Mesendoderm (in vitro differentiated cells): Measurements from ENCODE around the gene ANXA10.

ENCODE experiments used
- DNase-seq: peaks from one replicate; pipeline ENCODE4 v3.0.0; 2013
- H2AK5ac ChIP-seq: 2 replicates; pipeline ENCODE4 v1.6.1; 2013; ENCODE audit warnings: low read length, inconsistent platforms
- H2BK120ac ChIP-seq: 2 replicates; pipeline ENCODE4 v1.6.1; 2013; ENCODE audit warnings: low read depth, mild to moderate bottlenecking, low read length, moderate library complexity, mixed read lengths
- H2BK15ac ChIP-seq: replicated peaks from 2 replicates; pipeline ENCODE4 v1.6.1; 2013; ENCODE audit warnings: low read depth, mild to moderate bottlenecking, moderate library complexity
- H2BK5ac ChIP-seq: 2 replicates; pipeline ENCODE4 v1.6.1; 2013; ENCODE audit warnings: low read length, inconsistent platforms
- H3K18ac ChIP-seq: 2 replicates; pipeline ENCODE4 v1.6.1; 2013; ENCODE audit warnings: mild to moderate bottlenecking, low read length, mixed read lengths
- H3K23ac ChIP-seq: one replicate; pipeline ENCODE4 v1.6.1; 2013; ENCODE audit warnings: low read length
- H3K27ac ChIP-seq: 2 replicates; pipeline ENCODE4 v1.5.1; 2013; ENCODE audit warnings: low read depth, mild to moderate bottlenecking, inconsistent platforms, low read length, moderate library complexity
- H3K27me3 ChIP-seq: 2 replicates; pipeline ENCODE4 v1.6.1; 2013; ENCODE audit warnings: low read length, control low read depth, mild to moderate bottlenecking, inconsistent platforms; ENCODE audit not compliant: insufficient read depth, poor library complexity
- H3K36me3 ChIP-seq: 2 replicates; pipeline ENCODE4 v1.6.1; 2013; ENCODE audit warnings: low read length, inconsistent platforms; ENCODE audit not compliant: control insufficient read depth, insufficient read depth
- H3K4ac ChIP-seq: one replicate; pipeline ENCODE4 v1.6.1; 2013; ENCODE audit warnings: low read depth, mild to moderate bottlenecking, low read length, moderate library complexity
- H3K4me1 ChIP-seq: 2 replicates; pipeline ENCODE4 v1.6.1; 2013; ENCODE audit warnings: low read depth, low read length, inconsistent platforms; ENCODE audit not compliant: control insufficient read depth
- H3K4me2 ChIP-seq: 2 replicates; pipeline ENCODE4 v1.6.1; 2013; ENCODE audit warnings: low read length
- H3K4me3 ChIP-seq: 2 replicates; pipeline ENCODE4 v1.5.1; 2013; ENCODE audit warnings: mild to moderate bottlenecking, low read length
- H3K56ac ChIP-seq: one replicate; pipeline ENCODE4 v1.6.1; 2013; ENCODE audit warnings: low read length
- H3K79me1 ChIP-seq: 2 replicates; pipeline ENCODE4 v1.6.1; 2013; ENCODE audit warnings: low read length, inconsistent platforms
- H3K79me2 ChIP-seq: 2 replicates; pipeline ENCODE4 v1.6.1; 2013; ENCODE audit warnings: mild to moderate bottlenecking, low read length; ENCODE audit not compliant: control insufficient read depth, insufficient read depth
- H3K9ac ChIP-seq: 2 replicates; pipeline ENCODE4 v1.6.1; 2013; ENCODE audit warnings: low read length, inconsistent platforms
- H4K5ac ChIP-seq: one replicate; pipeline ENCODE4 v1.6.1; 2013; ENCODE audit warnings: low read length
- H4K8ac ChIP-seq: one replicate; pipeline ENCODE4 v1.6.1; 2013; ENCODE audit warnings: low read depth, mild to moderate bottlenecking, control low read depth, low read length, moderate library complexity
- WGBS: extraction: QIAGEN DNeasy Blood & Tissue Kit; methylation state at CpG from one replicate; pipeline ENCODE4 v1.1.7; 2013; ENCODE audit warnings: low lambda C conversion rate, missing lambda C conversion rate; ENCODE audit not compliant: insufficient coverage; ENCODE audit errors: extremely low coverage; 5-methylcytosine and 5-hydroxymethylcytosine counted together

ANXA10 gene

GRCh38 chr4:168188754-168189153 is 96.4 kb downstream of the ANXA10 start:
- H2BK5ac ChIP-seq, result no peak overlapping the region
- no peak overlapping the region for H3K23ac ChIP-seq
- no peaks in the 10 kb centered on the region for H3K4me1 ChIP-seq
- H3K36me3 ChIP-seq, result no peaks in the 10 kb centered on the region
- no peak overlapping the region for H3K18ac ChIP-seq
- no peak overlapping the region for H2AK5ac ChIP-seq
- no peak for DNase-seq
- H3K27ac ChIP-seq, result no peak overlapping the region
- no peak overlapping the region for H3K56ac ChIP-seq
- no peak overlapping the region for H2BK15ac ChIP-seq
- no peak overlapping the region for H4K8ac ChIP-seq
- H3K9ac ChIP-seq, result no peak overlapping the region
- H3K27me3 ChIP-seq, result no peaks in the 10 kb centered on the region
- H3K4me2 ChIP-seq, result no peak overlapping the region
- no CpG with 5 or more reads among the region's 1 CpG for WGBS
- H3K79me1 ChIP-seq, result no peaks in the 10 kb centered on the region
- no peak overlapping the region for H4K5ac ChIP-seq
- no peak overlapping the region for H2BK120ac ChIP-seq
- no peak overlapping the region for H3K4me3 ChIP-seq
- H3K79me2 ChIP-seq, result no peaks in the 10 kb centered on the region
- no peak overlapping the region for H3K4ac ChIP-seq

- no peak overlapping the region for H4K5ac ChIP-seq
Observed at GRCh38 chr4:168197926-168198325, 105.6 kb downstream of the ANXA10 start.

DNA sequence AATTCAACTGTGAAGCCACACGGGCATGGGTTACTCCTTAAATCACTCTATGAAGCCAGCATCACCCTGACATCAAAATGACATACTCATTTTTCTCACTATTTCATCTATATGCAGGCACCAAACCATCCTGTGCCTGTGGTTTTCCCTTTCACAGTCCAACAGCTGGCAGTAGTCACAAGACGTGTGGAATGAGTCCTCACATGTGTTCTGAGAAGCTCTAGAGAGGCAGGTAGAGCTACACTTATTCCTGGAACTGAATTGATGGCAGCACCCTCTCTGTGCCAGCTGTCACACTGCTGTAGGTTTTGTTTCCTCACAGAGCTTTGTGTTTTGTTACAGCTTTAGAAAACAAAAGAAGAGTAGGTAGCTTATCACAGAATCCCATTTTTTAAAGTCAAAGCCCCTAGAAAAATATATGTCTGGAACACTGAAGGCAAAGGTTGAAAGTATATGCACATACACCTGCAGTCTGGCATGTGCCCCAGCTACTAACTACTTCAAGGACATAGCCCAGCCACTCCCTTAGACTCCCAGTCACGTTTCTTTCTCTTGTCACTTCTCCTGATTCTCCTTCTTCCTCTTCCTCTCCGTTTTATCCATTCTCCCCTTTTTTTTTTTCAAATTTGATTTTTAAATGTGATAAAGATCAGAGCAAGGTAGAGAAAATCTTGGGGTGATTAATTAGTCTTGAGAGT is 107.1 kb downstream of the ANXA10 start:
- no peak overlapping the region for H2BK15ac ChIP-seq
- H4K8ac ChIP-seq, result no peak overlapping the region
- H2BK120ac ChIP-seq, result no peak overlapping the region
- no peak overlapping the region for H2AK5ac ChIP-seq
- no peak overlapping the region for H3K9ac ChIP-seq
- H3K27me3 ChIP-seq, result no peaks in the 10 kb centered on the region
- H3K4ac ChIP-seq, result no peak overlapping the region
- no peak overlapping the region for H4K5ac ChIP-seq
- DNase-seq, result no peak
- 100% methylated on average over 2 of the region's 4 CpGs for WGBS
- no peak overlapping the region for H3K56ac ChIP-seq
- H3K18ac ChIP-seq, result no peak overlapping the region
- H3K79me1 ChIP-seq, result no peaks in the 10 kb centered on the region
- no peak overlapping the region for H3K4me3 ChIP-seq
- H2BK5ac ChIP-seq, result no peak overlapping the region
- no peaks in the 10 kb centered on the region for H3K4me1 ChIP-seq
- no peaks in the 10 kb centered on the region for H3K79me2 ChIP-seq
- H3K23ac ChIP-seq, result no peak overlapping the region
- no peak overlapping the region for H3K27ac ChIP-seq
- no peaks in the 10 kb centered on the region for H3K36me3 ChIP-seq
- H3K4me2 ChIP-seq, result no peak overlapping the region

More at GRCh38 chr4:168197926-168198325, 105.6 kb downstream of the ANXA10 start:
- Histone ChIP-seq H3K36me3 (no peaks in the 10 kb centered on the region), H3K23ac (no peak overlapping the region), H3K56ac (no peak overlapping the region), H3K18ac (no peak overlapping the region), H4K8ac (no peak overlapping the region), H2BK5ac (no peak overlapping the region), H3K4ac (no peak overlapping the region), H2AK5ac (no peak overlapping the region), H3K27ac (no peak overlapping the region), H3K27me3 (no peaks in the 10 kb centered on the region), H2BK120ac (no peak overlapping the region), H3K4me2 (no peak overlapping the region), H3K4me3 (no peak overlapping the region), H3K9ac (no peak overlapping the region), H3K4me1 (no peaks in the 10 kb centered on the region), H3K79me1 (no peaks in the 10 kb centered on the region), H3K79me2 (no peaks in the 10 kb centered on the region), H2BK15ac (no peak overlapping the region)
- DNase-seq, result no peak

GRCh38 chr4:168200685-168201084 is 108.3 kb downstream of the ANXA10 start:
- DNase-seq, result no peak
- Histone ChIP-seq H3K79me1 (no peaks in the 10 kb centered on the region), H3K79me2 (no peaks in the 10 kb centered on the region), H2BK15ac (no peak overlapping the region), H3K4me1 (no peaks in the 10 kb centered on the region), H4K8ac (no peak overlapping the region), H2AK5ac (no peak overlapping the region), H3K18ac (no peak overlapping the region), H3K27ac (no peak overlapping the region), H3K4me2 (no peak overlapping the region), H3K9ac (no peak overlapping the region), H3K4ac (no peak overlapping the region), H4K5ac (no peak overlapping the region), H3K4me3 (no peak overlapping the region), H2BK5ac (no peak overlapping the region), H2BK120ac (no peak overlapping the region), H3K23ac (no peak overlapping the region), H3K27me3 (no peaks in the 10 kb centered on the region), H3K56ac (no peak overlapping the region), H3K36me3 (no peaks in the 10 kb centered on the region)
- no CpG with 5 or more reads among the region's 3 CpGs for WGBS

GRCh38 chr4:168203233-168203911 is 111.0 kb downstream of the ANXA10 start:
- no CpG with 5 or more reads among the region's 4 CpGs for WGBS
- DNase-seq, result peak; percentile 9
- H2BK5ac ChIP-seq, result no peak overlapping the region

More at GRCh38 chr4:168203233-168203911, 111.0 kb downstream of the ANXA10 start:
- Histone ChIP-seq H3K18ac (no peak overlapping the region), H3K4me3 (peak overlapping the region; percentile 9), H3K27ac (no peak overlapping the region), H4K8ac (no peak overlapping the region), H4K5ac (no peak overlapping the region), H3K4me1 (no peaks in the 10 kb centered on the region), H3K4me2 (no peak overlapping the region), H3K9ac (no peak overlapping the region), H3K23ac (no peak overlapping the region), H3K79me2 (no peaks in the 10 kb centered on the region), H3K4ac (no peak overlapping the region), H3K36me3 (no peaks in the 10 kb centered on the region), H3K27me3 (no peaks in the 10 kb centered on the region), H3K79me1 (no peaks in the 10 kb centered on the region), H2AK5ac (no peak overlapping the region), H3K56ac (no peak overlapping the region), H2BK120ac (no peak overlapping the region), H2BK15ac (no peak overlapping the region)
